NCI-H510A treated with DMSO at 0.1 percent for 48 hours (cell line): Measurements from ENCODE around the gene EHD1.

Source experiments
- DNase-seq: peaks from one replicate; lab custom pipeline; 2025; lab: John Stamatoyannopoulos, UW

The EHD1 gene

GRCh38 chr11:64909653-64910343, 31.4 kb upstream of the EHD1 start:
- DNase-seq, result no peak

GRCh38 chr11:64908766-64909165, 30.3 kb upstream of the EHD1 start:
- no peak for DNase-seq

- no peak for DNase-seq
Observed at GRCh38 chr11:64906314-64906635, 27.9 kb upstream of the EHD1 start.

GRCh38 chr11:64905516-64906313, 27.3 kb upstream of the EHD1 start:
- DNase-seq, result no peak

- no peak for DNase-seq
Observed at GRCh38 chr11:64903291-64903833, 24.9 kb upstream of the EHD1 start.

- no peak for DNase-seq
Observed at GRCh38 chr11:64902102-64902900, 23.9 kb upstream of the EHD1 start.

- DNase-seq, result no peak
Observed at GRCh38 chr11:64900774-64901173, 22.4 kb upstream of the EHD1 start.

- no peak for DNase-seq
Observed at GRCh38 chr11:64900263-64900678, 21.9 kb upstream of the EHD1 start.

- no peak for DNase-seq
Observed at GRCh38 chr11:64898541-64898940, 20.1 kb upstream of the EHD1 start.

- no peak for DNase-seq
Observed at GRCh38 chr11:64898076-64898445, 19.6 kb upstream of the EHD1 start.

- no peak for DNase-seq
Observed at GRCh38 chr11:64897381-64898075, 19.1 kb upstream of the EHD1 start.

GRCh38 chr11:64896448-64897022, 18.1 kb upstream of the EHD1 start:
- no peak for DNase-seq

- DNase-seq, result no peak
Observed at GRCh38 chr11:64894812-64895452, 16.5 kb upstream of the EHD1 start.

GRCh38 chr11:64894070-64894811, 15.8 kb upstream of the EHD1 start:
- peak; percentile 54 for DNase-seq

- no peak for DNase-seq
Observed at GRCh38 chr11:64893194-64894069, 15.0 kb upstream of the EHD1 start.

GRCh38 chr11:64892838-64893193, 14.4 kb upstream of the EHD1 start:
- no peak for DNase-seq

- no peak for DNase-seq
Observed at GRCh38 chr11:64892411-64892831, 14.0 kb upstream of the EHD1 start.

- DNase-seq, result no peak
Observed at GRCh38 chr11:64891880-64892279, 13.5 kb upstream of the EHD1 start.

GRCh38 chr11:64891215-64891848, 12.9 kb upstream of the EHD1 start:
- no peak for DNase-seq
